Measurements from ENCODE around the gene GATA2.

The GATA2 gene

GRCh38 chr3:128431803-128432300 is 61.1 kb downstream of the GATA2 start:
- peak overlapping the region; percentile 37 for H3K4me3 ChIP-seq (ENCODE audit: insufficient read length, low read depth)
- H3K9me3 ChIP-seq (ENCODE audit: insufficient read depth, low read length), result no peaks in the 10 kb centered on the region
- peaks cover 52% of the 10 kb centered on the region for H3K27me3 ChIP-seq (ENCODE audit: insufficient read depth, insufficient read length)
- H3K4me1 ChIP-seq (ENCODE audit: insufficient read depth, insufficient read length), result peaks cover 47% of the 10 kb centered on the region
- TF ChIP-seq SUZ12 (IDR thresholded peaks at IDR 0.05; ENCODE audit: extremely low read depth, insufficient read depth, insufficient read length) (no peak), ZNF274 (IDR thresholded peaks at IDR 0.05; ENCODE audit: low read depth, low read length) (no peak), YY1 (IDR thresholded peaks at IDR 0.05; ENCODE audit: insufficient read depth, insufficient read length) (no peak)
- peak overlapping the region; percentile 87 for H3K9ac ChIP-seq (ENCODE audit: insufficient read length, low read depth)
- no peaks in the 10 kb centered on the region for H3K36me3 ChIP-seq (ENCODE audit: insufficient read depth, insufficient read length, low read length)
- no peak for DNase-seq (ENCODE audit: low read depth, low spot score)

DNA sequence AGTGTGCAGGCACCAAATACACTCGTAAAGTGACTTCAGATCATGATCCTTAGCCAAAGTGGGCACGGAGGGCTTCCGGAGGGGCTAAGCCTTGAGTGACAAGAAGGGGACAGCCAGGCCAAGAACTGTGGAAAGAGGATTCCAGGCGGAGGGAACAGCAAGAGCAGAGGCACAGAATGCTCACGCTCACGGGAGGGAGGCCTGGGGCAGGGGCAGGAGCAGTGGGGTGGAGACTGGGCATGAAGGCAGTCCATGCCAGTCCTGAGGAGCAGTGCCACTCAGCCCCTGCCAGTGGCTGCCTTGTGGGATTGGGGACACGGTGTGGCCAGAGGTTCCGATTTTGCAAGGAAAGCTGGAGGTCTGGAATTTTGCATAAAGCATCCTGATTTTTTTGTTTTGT is 62.3 kb downstream of the GATA2 start:
- peaks cover 62% of the 10 kb centered on the region for H3K27me3 ChIP-seq (ENCODE audit: insufficient read depth, insufficient read length)
- no peaks in the 10 kb centered on the region for H3K36me3 ChIP-seq (ENCODE audit: insufficient read depth, insufficient read length, low read length)
- no peak overlapping the region for H3K9ac ChIP-seq (ENCODE audit: insufficient read length, low read depth)
- peaks cover 49% of the 10 kb centered on the region for H3K4me1 ChIP-seq (ENCODE audit: insufficient read depth, insufficient read length)
- DNase-seq (ENCODE audit: low read depth, low spot score), result no peak
- no peaks in the 10 kb centered on the region for H3K9me3 ChIP-seq (ENCODE audit: insufficient read depth, low read length)
- TF ChIP-seq SUZ12 (IDR thresholded peaks at IDR 0.05; ENCODE audit: extremely low read depth, insufficient read depth, insufficient read length), result no peak
- no peak for TF ChIP-seq YY1 (IDR thresholded peaks at IDR 0.05; ENCODE audit: insufficient read depth, insufficient read length)
- no peak for TF ChIP-seq ZNF274 (IDR thresholded peaks at IDR 0.05; ENCODE audit: low read depth, low read length)
- no peak overlapping the region for H3K4me3 ChIP-seq (ENCODE audit: insufficient read length, low read depth)

GRCh38 chr3:128430301-128430700 is 62.7 kb downstream of the GATA2 start:
- TF ChIP-seq ZNF274 (IDR thresholded peaks at IDR 0.05; ENCODE audit: low read depth, low read length), result no peak
- TF ChIP-seq YY1 (IDR thresholded peaks at IDR 0.05; ENCODE audit: insufficient read depth, insufficient read length), result no peak
- TF ChIP-seq SUZ12 (IDR thresholded peaks at IDR 0.05; ENCODE audit: extremely low read depth, insufficient read depth, insufficient read length), result peak; percentile 16
- no peaks in the 10 kb centered on the region for H3K9me3 ChIP-seq (ENCODE audit: insufficient read depth, low read length)
- no peaks in the 10 kb centered on the region for H3K36me3 ChIP-seq (ENCODE audit: insufficient read depth, insufficient read length, low read length)
- H3K4me1 ChIP-seq (ENCODE audit: insufficient read depth, insufficient read length), result peaks cover 46% of the 10 kb centered on the region
- DNase-seq (ENCODE audit: low read depth, low spot score), result no peak
- H3K27me3 ChIP-seq (ENCODE audit: insufficient read depth, insufficient read length), result peaks cover 67% of the 10 kb centered on the region
- H3K4me3 ChIP-seq (ENCODE audit: insufficient read length, low read depth), result no peak overlapping the region
- peak overlapping the region; percentile 33 for H3K9ac ChIP-seq (ENCODE audit: insufficient read length, low read depth)

- Histone ChIP-seq H3K4me1 (ENCODE audit: insufficient read depth, insufficient read length) (peaks cover 40% of the 10 kb centered on the region), H3K27me3 (ENCODE audit: insufficient read depth, insufficient read length) (peaks cover 72% of the 10 kb centered on the region), H3K4me3 (ENCODE audit: insufficient read length, low read depth) (no peak overlapping the region), H3K9me3 (ENCODE audit: insufficient read depth, low read length) (no peaks in the 10 kb centered on the region), H3K9ac (ENCODE audit: insufficient read length, low read depth) (no peak overlapping the region), H3K36me3 (ENCODE audit: insufficient read depth, insufficient read length, low read length) (no peaks in the 10 kb centered on the region)
- no peak for DNase-seq (ENCODE audit: low read depth, low spot score)
- TF ChIP-seq SUZ12 (IDR thresholded peaks at IDR 0.05; ENCODE audit: extremely low read depth, insufficient read depth, insufficient read length) (no peak), ZNF274 (IDR thresholded peaks at IDR 0.05; ENCODE audit: low read depth, low read length) (no peak), YY1 (IDR thresholded peaks at IDR 0.05; ENCODE audit: insufficient read depth, insufficient read length) (no peak)
These were observed 63.2 kb downstream of the GATA2 start for GRCh38 chr3:128429751-128430150.
